GM21723 (cell line): Measurements from ENCODE around the gene SLC66A1.
"Not testable (repeated sequence)": the region's sequence is repeated elsewhere in the genome, so short reads cannot be mapped to it uniquely, and the experiment has no call there.

Experiments used
- ATAC-seq: cut with Tn5 transposase; IDR thresholded peaks from one replicate; pipeline ENCODE4 v1.9.1; 2021; ENCODE audit warnings: mild to moderate bottlenecking, moderate library complexity; ENCODE audit not compliant: unreplicated experiment

SLC66A1 gene, protein sequence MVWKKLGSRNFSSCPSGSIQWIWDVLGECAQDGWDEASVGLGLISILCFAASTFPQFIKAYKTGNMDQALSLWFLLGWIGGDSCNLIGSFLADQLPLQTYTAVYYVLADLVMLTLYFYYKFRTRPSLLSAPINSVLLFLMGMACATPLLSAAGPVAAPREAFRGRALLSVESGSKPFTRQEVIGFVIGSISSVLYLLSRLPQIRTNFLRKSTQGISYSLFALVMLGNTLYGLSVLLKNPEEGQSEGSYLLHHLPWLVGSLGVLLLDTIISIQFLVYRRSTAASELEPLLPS

DNA sequence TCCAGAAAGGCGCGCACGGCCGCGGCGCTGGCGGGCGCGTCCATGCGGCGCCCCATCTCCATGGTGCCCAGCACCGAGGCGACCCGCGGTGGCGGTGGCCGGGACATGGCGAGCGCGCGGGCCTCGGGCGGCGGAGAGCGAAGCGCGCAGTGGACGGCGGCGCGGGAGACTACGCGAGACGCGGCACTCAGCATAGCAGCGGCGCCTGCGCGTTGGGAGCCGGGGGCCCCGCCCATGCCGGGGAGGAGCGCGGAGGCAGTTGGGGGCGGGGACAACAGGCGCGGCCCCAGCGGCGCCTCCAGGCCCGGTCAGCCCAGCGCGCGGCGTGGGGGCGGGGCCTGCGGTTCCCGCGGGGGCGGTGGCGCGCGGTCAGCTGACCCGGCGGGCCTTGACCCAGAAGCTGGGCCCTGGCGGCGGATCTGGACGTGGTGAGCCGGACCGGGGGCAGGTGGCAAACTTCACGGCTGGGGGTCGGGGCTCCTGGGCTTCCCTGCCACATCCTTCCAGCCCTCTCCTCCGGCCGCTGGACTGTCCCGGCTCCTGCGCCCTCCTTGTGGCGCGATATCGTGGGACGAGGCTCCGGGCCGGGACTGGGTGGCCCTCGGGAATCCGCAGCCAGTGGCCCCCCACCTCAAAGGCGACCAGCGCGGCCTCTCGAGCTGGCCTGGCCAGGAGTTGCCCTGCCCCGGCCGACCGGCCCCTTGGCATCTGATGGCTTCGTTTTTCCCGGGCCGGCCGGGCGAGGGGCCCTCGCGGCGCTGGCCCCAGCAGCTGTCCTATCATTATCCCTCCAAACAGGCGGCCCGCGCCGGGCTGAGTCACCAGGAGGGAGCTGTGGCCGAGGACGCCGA, at the start of gene SLC66A1, which contains the start of gene AKR7A2:
Gene SLC66A1 (plus strand): TSS at position 396 of the 851 bp plus-strand sequence. CDS start 5,352 bp downstream, outside the sequence.
Gene AKR7A2 (minus strand): TSS at position 214 of the 851 bp plus-strand sequence. CDS start 20 bp downstream, at position 194.
- ATAC-seq, result peak; percentile 64

DNA sequence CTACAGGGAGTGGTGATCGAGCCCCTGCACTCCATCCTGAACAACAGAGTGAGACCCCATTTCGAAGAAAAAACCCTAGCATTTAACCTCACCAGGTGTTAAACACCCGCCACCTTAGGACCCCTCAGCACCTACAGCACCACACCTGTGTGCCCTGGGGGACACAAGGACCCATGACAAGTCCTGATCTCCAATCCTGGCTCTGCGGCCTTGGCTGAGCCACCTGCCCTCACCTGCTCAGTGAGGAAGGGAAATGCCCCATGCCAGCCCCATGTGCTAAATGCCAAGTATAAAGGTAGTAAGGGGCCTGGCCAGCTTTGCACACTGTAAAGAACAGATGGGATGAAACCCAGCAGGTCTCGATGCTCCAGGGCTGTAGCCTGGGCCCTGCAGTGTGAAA, 49.4 kb upstream of the SLC66A1 start:
- no peak for ATAC-seq

DNA sequence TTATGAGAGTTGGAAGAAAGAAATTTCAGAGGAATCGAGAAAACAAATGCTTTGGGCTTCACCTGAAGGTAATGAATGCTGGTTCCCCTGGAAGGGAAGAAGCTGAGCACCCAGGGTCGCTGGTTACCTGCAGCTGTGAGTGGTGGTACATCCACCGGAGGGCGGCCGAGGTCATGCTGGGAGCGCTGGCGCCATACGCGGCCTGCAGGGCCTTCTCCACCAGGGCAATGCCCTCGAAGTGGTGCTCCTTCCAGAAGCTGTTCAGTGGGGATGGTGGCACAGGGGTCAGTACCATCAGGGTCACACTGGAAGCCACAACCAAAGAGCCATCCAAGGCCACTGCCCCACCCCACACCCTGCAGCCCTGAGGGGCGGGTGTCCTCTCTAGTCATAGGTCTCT, 43.7 kb upstream of the SLC66A1 start:
- no peak for ATAC-seq

DNA sequence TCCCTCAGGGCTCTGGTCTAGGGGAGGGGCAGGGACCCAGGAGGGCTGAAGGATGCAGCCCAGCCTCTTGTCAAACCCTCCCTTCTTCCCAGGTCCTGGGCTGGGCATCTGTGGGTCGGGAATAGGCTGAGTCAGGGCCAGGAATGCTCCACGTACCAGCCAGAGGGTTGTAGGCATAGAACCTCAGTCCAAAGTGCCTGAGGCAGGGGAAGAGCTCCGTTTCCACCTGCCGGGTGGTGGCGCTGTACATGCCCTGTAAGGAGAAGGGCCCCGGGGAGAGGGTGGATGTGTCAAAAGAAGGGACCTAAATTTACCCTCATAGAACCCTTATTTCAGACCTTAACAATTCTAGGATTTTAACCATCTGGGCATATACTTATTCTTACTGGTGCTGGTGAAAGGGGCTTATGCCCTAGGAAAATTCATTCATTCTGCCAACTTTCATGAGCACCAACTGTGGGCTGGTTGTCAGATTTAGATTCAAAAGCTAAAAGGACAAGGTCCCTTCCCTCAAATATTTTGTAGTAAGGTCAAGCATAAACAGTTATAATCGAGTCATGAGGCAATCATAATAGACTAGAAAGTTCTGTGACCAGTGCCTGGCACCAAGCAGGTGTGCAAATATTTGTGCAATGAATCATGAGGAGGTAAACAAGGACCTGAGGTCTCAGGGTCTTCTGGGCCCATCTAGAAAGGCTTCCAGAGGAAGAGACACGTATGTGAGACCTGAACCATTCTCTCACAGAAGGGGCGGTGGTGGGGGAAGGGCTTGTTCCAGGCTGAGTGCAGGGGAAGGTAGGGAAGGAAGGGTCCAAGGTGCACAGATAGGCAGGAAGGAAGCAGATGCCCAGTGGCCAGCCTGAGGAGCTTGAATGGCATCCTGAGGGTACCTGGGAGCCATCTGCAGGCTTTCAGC, 42.4 kb upstream of the SLC66A1 start:
- not testable (repeated sequence) for ATAC-seq

DNA sequence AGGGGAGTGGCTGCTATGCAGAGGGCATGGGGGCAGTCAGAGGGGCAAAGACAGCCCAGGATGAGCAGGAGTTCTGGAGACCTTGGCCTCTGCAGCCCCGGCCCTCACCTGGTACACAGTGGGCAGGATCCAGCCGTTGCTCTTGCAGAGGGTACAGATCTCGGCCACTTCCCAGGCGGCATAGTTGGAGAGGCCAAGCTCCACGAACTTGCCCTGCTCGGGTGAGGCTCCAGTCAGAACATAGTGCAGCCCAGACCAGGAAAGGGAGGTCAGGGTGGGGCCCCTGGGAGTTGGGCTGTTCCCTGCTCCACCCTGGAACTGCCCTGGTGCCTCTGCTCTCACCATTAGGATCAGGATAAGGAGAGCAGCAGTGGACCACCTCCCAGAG, 41.8 kb upstream of the SLC66A1 start:
- not testable (repeated sequence) for ATAC-seq

DNA sequence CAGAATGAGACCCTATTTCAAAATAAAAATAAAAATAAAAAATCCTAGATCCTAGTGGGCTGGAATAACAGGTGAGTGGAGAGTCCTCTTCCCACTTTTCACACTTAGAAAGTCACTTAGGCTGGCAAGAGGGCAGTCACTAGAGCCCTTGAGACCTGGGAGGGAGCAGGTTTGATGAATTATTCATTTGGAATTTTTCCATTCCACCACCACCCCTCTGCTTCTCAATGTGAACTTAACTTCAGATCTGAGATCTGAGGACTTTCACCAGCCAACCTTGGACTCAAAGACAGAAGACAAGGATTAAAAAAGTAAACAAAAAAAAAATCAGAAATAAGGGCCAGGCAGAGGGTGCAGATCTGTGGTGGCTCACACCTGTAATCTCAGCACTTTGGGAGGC, 40.1 kb upstream of the SLC66A1 start:
- ATAC-seq, result no peak

DNA sequence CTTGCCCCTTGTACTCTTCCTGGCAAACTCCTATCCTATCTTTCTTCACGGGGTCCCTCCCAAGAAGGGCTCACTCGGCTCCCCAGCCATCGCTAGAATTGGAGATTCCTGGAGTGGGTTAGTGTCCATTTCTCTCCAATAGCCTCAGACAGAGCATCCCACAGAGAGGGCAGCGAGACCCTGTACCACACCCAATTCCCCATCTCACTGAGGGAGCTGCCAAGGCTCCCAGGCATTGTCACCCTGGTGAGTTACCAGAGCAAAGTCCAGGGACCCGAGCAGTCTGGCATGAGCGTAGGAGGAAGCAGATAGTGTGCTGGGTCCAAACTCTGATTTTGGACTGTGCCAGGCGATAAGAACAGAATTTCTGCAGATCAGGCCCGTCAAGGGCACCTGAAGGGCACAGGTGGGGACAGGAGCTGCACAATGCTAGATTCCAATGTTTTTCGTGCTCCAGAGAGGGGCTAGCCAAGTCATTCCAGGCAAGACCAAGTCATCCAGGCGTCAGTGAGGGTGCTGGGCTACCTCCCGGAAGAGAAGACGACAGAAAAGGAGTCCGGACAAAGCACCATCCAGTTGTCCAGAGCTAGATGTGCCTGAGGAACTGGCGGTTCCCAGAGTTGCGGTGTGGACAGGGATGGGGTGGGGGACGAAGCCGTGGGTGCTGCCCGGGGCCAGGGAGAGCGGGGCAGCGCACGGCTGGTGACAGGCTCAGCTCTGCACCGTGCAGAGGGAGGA, 38.9 kb upstream of the SLC66A1 start:
- no peak for ATAC-seq

DNA sequence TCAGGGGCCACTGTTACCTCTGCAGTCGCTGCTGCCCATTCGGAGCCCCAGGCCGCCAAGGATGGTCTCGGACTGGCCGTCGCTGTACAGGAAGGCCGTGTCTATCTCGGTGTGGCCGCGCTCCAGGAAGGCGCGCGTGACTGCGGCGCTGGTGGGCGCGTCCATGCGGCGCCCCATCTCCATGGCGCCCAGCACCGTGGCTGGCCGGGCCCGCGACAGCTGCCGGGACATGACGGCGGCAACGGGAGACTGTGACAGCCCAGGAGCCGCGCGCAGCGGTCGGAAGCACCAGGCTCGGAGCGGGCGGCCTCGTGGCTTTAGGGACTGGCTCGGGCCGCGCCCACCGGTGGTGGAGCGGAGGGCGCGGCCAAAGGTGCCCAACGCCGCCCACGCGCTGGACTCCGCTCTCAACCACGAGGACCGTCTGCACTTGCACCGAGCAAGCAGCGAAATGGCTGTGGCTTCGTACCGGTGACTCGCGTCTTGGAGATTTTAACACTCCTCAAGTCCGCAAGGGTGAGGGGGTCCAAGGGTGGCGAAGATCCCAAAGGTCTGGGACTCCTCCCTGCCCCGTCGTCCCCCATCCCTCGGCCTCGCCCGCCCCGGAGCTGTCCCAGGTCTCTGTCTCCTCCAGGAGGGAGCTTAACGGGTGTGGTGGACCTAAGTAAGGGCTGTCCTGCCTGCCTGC, 38.1 kb upstream of the SLC66A1 start:
- not testable (repeated sequence) for ATAC-seq

DNA sequence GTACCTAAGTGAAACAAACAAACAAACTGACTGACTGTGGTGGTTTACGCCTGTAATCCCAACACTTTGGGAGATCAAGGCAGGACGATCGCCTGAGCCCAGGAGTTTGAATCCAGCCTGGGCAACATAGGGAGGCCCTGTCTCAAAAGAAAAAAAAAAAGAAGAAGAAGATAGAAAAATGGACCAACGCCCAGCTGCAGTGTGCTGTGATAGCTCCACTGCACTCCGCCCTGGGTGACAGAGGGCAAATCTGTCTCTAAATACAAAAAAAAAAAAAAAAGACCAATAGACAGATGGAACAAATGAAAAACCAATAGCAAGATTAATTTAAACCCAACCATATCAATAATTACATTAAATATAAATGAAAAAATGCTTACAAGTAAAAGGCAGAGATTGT, 37.5 kb upstream of the SLC66A1 start:
- ATAC-seq, result no peak

DNA sequence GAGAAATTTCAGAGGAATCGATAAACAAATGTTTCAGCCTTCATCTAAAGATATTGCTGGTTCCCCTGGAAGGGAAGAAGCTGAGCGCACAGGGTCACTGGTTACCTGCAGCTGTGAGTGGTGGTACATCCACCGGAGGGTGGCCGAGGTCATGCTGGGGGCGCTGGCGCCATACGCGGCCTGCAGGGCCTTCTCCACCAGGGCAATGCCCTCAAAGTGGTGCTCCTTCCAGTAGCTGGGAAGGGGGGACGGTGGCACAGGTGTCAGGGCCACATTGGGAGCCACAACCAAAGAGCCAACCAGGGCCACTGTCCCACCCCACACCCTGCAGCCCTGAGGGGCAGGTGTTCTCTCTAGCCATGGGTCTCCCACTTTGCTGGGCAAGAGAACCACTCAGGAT, 28.2 kb upstream of the SLC66A1 start:
- ATAC-seq, result no peak

DNA sequence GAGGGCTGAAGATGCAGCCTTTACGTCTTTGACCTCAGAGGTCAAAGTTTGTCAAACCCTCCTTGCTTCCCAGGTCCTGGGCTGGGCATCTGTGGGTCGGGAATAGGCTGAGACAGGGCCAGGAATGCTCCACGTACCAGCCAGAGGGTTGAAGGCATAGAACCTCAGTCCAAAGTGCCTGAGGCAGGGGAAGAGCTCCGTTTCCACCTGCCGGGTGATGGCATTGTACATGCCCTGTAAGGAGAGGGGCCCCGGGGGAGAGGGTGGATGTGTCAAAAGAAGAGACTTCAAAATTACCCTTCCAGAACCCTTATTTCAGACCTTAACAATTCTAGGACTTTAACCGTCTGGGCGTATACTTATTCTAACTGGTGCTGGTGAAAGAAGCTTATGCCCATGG, 27.2 kb upstream of the SLC66A1 start:
- ATAC-seq, result no peak

DNA sequence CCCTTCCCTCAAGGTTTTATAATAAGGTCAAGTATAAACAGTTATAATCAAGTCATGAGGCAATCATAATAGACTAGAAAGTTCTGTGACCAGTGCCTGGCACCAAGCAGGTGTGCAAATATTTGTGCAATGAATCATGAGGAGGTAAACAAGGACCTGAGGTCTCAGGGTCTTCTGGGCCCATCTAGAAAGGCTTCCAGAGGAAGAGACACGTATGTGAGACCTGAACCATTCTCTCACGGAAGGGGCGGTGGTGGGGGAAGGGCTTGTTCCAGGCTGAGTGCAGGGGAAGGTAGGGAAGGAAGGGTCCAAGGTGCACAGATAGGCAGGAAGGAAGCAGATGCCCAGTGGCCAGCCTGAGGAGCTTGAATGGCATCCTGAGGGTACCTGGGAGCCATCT, 26.8 kb upstream of the SLC66A1 start:
- ATAC-seq, result not testable (repeated sequence)

DNA sequence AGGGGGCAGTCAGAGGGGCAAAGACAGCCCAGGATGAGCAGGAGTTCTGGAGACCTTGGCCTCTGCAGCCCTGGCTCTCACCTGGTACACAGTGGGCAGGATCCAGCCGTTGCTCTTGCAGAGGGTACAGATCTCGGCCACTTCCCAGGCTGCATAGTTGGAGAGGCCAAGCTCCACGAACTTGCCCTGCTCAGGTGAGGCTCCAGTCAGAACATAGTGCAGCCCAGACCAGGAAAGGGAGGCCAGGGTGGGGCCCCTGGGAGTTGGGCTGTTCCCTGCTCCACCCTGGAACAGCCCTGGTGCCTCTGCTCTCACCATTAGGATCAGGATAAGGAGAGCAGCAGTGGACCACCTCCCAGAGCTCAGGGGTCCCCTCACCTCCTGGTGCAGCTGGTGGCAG, 26.3 kb upstream of the SLC66A1 start:
- ATAC-seq, result not testable (repeated sequence)

DNA sequence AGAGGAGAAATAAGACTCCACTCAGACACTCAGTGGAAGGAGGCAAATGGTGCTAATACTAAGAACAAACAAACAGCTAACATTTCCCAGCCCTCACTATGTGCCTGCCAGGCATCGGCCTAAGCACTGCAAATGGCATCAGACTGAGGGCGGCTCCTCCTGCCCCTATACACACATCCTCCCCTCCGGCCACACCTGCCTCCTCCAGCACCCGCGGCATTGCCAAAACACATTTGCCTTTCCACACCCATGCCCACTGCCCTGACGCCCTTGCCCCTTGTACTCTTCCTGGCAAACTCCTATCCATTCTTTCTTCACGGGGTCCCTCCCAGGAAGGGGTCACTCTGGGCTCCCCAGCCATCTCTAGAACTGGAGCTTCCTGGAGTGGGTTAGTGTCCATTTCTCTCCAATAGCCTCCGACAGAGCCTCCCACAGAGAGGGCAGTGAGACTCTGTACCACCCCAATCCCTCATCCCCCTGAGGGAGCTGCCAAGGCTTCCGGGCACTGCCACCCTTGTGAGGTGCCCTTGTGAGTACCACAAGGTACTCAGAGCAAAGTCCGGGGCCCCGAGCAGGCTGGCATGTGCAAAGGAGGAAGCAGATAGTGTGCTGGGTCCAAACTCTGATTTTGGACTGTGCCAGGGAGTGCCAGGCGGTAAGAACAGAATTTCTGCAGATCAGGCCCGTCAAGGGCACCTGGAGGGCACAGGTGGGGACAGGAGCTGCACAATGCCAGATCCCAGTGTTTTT, 24.5 kb upstream of the SLC66A1 start:
- ATAC-seq, result no peak

DNA sequence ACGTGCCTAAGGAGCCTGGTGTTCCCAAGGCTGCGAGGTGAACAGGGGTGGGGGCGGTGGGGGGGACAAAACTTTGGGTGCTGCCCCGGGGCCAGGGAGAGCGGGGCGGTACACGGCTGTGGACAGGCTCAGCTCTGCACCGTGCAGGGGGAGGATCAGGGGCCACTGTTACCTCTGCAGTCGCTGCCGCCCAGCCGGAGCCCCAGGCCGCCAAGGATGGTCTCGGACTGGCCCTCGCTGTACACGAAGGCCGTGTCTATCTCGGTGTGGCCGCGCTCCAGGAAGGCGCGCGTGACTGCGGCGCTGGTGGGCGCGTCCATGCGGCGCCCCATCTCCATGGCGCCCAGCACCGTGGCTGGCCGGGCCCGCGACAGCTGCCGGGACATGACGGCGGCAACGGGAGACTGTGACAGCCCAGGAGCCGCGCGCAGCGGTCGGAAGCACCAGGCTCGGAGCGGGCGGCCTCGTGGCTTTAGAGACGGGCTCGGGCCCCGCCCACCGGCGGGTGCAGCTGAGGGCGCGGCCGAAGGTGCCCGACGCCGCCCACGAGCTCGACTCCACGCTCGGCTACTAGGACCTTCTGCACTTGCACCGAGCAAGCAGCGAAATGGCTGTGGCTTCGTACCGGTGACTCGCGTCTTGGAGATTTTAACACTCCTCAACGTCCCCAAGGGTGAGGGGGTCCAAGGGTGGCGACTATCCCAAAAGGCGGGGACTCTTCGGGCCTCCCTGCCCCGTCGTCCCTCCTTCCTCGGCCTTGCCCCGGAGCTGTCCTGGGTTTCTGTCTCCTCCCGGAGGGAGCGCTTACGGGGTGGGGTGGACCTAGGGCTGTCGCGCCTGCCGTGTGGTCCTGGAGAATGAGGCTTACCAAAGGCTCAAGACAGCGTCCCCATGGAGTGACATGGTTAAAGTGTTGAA, 23.5 kb upstream of the SLC66A1 start, which contains the start of gene AKR7A3:
Gene AKR7A3 (minus strand): TSS at position 447 of the 918 bp plus-strand sequence. CDS start 61 bp downstream, at position 386.
- not testable (repeated sequence) for ATAC-seq

DNA sequence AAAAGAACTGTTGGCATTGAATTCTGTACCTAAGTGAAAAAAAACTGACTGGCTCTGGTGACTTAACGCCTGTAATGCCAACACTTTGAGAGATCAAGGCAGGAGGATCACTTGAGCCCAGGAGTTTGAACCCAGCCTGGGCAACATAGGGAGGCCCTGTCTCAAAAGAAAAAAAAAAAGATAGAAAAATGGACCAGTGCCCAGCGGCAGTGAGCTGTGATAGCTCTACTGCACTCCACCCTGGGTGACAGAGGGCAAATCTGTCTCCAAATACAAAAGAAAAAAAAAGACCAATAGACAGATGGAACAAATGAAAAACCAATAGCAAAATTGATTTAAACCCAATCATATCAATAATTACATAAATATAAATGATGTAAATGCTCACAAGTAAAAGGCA, 22.9 kb upstream of the SLC66A1 start:
- ATAC-seq, result no peak

DNA sequence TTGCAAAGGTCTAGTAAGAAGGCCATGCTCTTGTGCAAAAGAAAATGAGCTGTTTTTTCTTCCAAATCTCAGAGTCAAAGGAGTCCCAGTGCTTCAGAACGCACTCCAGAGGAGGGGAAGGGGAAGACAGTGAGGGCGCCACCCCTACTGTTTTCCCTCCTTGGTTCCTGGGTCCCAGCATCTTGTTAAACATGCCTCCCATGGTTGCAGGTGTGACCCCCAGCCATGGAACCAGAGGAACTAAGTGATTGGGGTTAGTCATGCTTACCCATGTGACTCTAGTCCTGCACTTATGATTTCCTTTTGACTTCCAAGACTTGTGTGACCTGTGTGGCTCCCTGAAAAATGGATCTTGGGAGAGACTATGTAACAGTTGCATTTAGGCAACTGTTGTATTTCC, 17.5 kb upstream of the SLC66A1 start:
- ATAC-seq, result no peak

DNA sequence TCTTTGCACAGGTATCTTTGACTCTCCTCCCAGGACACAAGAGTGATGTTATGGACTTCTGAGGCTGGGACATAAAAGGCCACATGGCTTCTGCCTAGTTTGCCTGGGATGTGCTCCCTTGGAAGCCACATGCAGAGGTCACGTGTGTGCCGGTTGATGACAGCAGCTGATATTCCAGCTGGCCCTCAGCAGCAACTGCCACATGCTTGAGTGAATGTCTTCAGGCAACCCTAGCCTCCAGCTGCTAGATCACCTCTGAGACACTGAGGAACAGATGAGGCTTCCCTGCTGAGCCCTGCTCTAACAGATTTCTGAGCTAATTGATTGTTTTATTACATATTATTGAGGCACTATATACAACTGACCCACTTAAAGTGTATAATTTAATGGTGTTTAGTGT, 11.9 kb upstream of the SLC66A1 start:
- no peak for ATAC-seq
